GM19455 (cell line): ENCODE data around the gene GCFC2.
A peak's percentile ranks its signal among the peaks of the same experiment; 100 is the strongest.
"Not testable (repeated sequence)": the region's sequence is repeated elsewhere in the genome, so short reads cannot be mapped to it uniquely, and the experiment has no call there.

Experiments used
- ATAC-seq: cut with Tn5 transposase; IDR thresholded peaks from one replicate; pipeline ENCODE4 v1.9.1; 2021; ENCODE audit not compliant: unreplicated experiment

GCFC2 gene

GRCh38 chr2:75710577-75711253 lies at the start of gene GCFC2:
GCFC2 (minus strand) TSS chr2:75710915; CDS start chr2:75710855, 60 bp downstream.
- ATAC-seq = peak; percentile 93

GRCh38 chr2:75752828-75753227 lies 42.1 kb upstream of the GCFC2 start:
- no peak for ATAC-seq

GRCh38 chr2:75751824-75752468 lies 41.2 kb upstream of the GCFC2 start:
- no peak for ATAC-seq

GRCh38 chr2:75751360-75751759 lies 40.6 kb upstream of the GCFC2 start:
- ATAC-seq = no peak

GRCh38 chr2:75737961-75738360 lies 27.2 kb upstream of the GCFC2 start:
- ATAC-seq = no peak

- ATAC-seq = no peak
These were observed 25.6 kb upstream of the GCFC2 start for GRCh38 chr2:75736276-75736675.

GRCh38 chr2:75729861-75730260 lies 19.1 kb upstream of the GCFC2 start:
- ATAC-seq = no peak

- ATAC-seq = no peak
These were observed 18.1 kb upstream of the GCFC2 start for GRCh38 chr2:75728614-75729419.

- no peak for ATAC-seq
These were observed 12.0 kb upstream of the GCFC2 start for GRCh38 chr2:75722687-75723086.

- no peak for ATAC-seq
These were observed 9.8 kb upstream of the GCFC2 start for GRCh38 chr2:75720525-75720924.

- no peak for ATAC-seq
These were observed 8.9 kb upstream of the GCFC2 start for GRCh38 chr2:75719616-75720015.

- ATAC-seq = no peak
These were observed 5.7 kb upstream of the GCFC2 start for GRCh38 chr2:75716406-75716805.

- not testable (repeated sequence) for ATAC-seq
These were observed 875 bp upstream of the GCFC2 start for GRCh38 chr2:75711590-75711989.

- ATAC-seq = peak; percentile 39
These were observed 517 bp downstream of the GCFC2 start for GRCh38 chr2:75710220-75710576.

- no peak for ATAC-seq
These were observed 1.4 kb downstream of the GCFC2 start for GRCh38 chr2:75709297-75709696.

GRCh38 chr2:75707901-75708300 lies 2.8 kb downstream of the GCFC2 start:
- ATAC-seq = no peak

- ATAC-seq = no peak
These were observed 4.8 kb downstream of the GCFC2 start for GRCh38 chr2:75705921-75706320.

GRCh38 chr2:75703589-75704287 lies 7.0 kb downstream of the GCFC2 start:
- ATAC-seq = no peak

- ATAC-seq = no peak
These were observed 8.1 kb downstream of the GCFC2 start for GRCh38 chr2:75702593-75702992.

GRCh38 chr2:75698918-75699317 lies 11.8 kb downstream of the GCFC2 start:
- no peak for ATAC-seq

- ATAC-seq = no peak
These were observed 22.5 kb downstream of the GCFC2 start for GRCh38 chr2:75688196-75688595.
